Naive thymus-derived CD4-positive, alpha-beta T cell (primary cell): ENCODE data around the gene ZNF799. TPM values are rescaled to one million over a fixed set of nuclear protein-coding genes. Genes with fewer than 3 reads are reported as not detected.
A peak's percentile ranks its signal among the peaks of the same experiment; 100 is the strongest.
"Not testable (repeated sequence)": the region's sequence is repeated elsewhere in the genome, so short reads cannot be mapped to it uniquely, and the experiment has no call there.

Source experiments
- ATAC-seq: fragments of 150-1000 bp; cut with Tn5 transposase; 2 replicates; pipeline ENCODE4 v1.10.0; 2021; ENCODE audit warnings: mild to moderate bottlenecking, moderate library complexity
- CTCF ChIA-PET: fragments of 350-600 bp; sonication (Branson Sonifier 250); formaldehyde crosslinking; loops from one replicate; lab custom pipeline; 2021; ENCODE audit warnings: antibody characterized with exemption; lab: Charles Lee
- POLR2A ChIA-PET: fragments of 350-600 bp; sonication (Branson Sonifier 250); formaldehyde crosslinking; loops from one replicate; lab custom pipeline; 2021; ENCODE audit warnings: antibody characterized with exemption, inconsistent platforms; lab: Charles Lee
- DNase-seq, 9 donors: peaks; one replicate each; pipeline versions ENCODE4 v3.0.0 to v3.0.0-alpha.2; 2020 to 2022; ENCODE audit warnings: mixed read lengths in 1 of 9
- H3K27ac ChIP-seq: one replicate; pipeline ENCODE4 v1.7.0; 2013; ENCODE audit warnings: mild to moderate bottlenecking, low read depth, low read length, moderate library complexity
- H3K27me3 ChIP-seq, 2 donors: one replicate each; pipeline ENCODE4 v1.7.0; 2013; ENCODE audit warnings: low read length in 2 of 2, mild to moderate bottlenecking in 2 of 2, moderate library complexity in 2 of 2; ENCODE audit not compliant: control insufficient read depth in 2 of 2, insufficient read depth in 2 of 2
- H3K36me3 ChIP-seq, 3 experiments: 1 replicate in 2 of 3; 2 replicates in 1 of 3; pipeline ENCODE4 v1.7.0; 2013; ENCODE audit warnings: low read length in 3 of 3, mild to moderate bottlenecking in 3 of 3, moderate library complexity in 1 of 3; ENCODE audit not compliant: insufficient read depth in 3 of 3, control insufficient read depth in 2 of 3
- H3K4me1 ChIP-seq, 2 donors: one replicate each; pipeline ENCODE4 v1.7.0; 2013; ENCODE audit warnings: low read length in 2 of 2, mild to moderate bottlenecking in 2 of 2, moderate library complexity in 1 of 2; ENCODE audit not compliant: control insufficient read depth in 2 of 2, insufficient read depth in 2 of 2
- H3K4me3 ChIP-seq: 2 replicates; pipeline ENCODE4 v1.7.0; 2013; ENCODE audit warnings: mild to moderate bottlenecking, low read length
- H3K9me3 ChIP-seq, 3 experiments: 1 replicate in 2 of 3; 2 replicates in 1 of 3; pipeline ENCODE4 v1.7.0; 2013; ENCODE audit warnings: low read length in 3 of 3; ENCODE audit not compliant: control insufficient read depth in 2 of 3
- H3K27ac Mint-ChIP-seq, 9 donors: one replicate each; pipeline ENCODE4 v1.8.0; 2020 to 2022; ENCODE audit warnings: mixed read lengths in 9 of 9, mild to moderate bottlenecking in 8 of 9, moderate library complexity in 5 of 9, inconsistent platforms in 2 of 9
- H3K27me3 Mint-ChIP-seq, 5 donors: one replicate each; pipeline ENCODE4 v1.8.0; 2021 to 2022; ENCODE audit warnings: mixed read lengths in 5 of 5, mild to moderate bottlenecking in 1 of 5
- H3K36me3 Mint-ChIP-seq, 5 donors: one replicate each; pipeline ENCODE4 v1.8.0; 2020 to 2022; ENCODE audit warnings: mixed read lengths in 5 of 5, mild to moderate bottlenecking in 3 of 5, inconsistent platforms in 1 of 5
- H3K4me1 Mint-ChIP-seq, 7 donors: one replicate each; pipeline ENCODE4 v1.8.0; 2020 to 2022; ENCODE audit warnings: mixed read lengths in 7 of 7, mild to moderate bottlenecking in 3 of 7, inconsistent platforms in 1 of 7
- H3K4me3 Mint-ChIP-seq, 10 donors: one replicate each; pipeline ENCODE4 v1.8.0; 2020 to 2022; ENCODE audit warnings: mild to moderate bottlenecking in 10 of 10, mixed read lengths in 10 of 10, moderate library complexity in 6 of 10, inconsistent platforms in 2 of 10
- H3K9me3 Mint-ChIP-seq, 11 donors: one replicate each; pipeline ENCODE4 v1.8.0; 2020 to 2022; ENCODE audit warnings: mixed read lengths in 11 of 11, mild to moderate bottlenecking in 4 of 11, inconsistent platforms in 1 of 11, moderate library complexity in 1 of 11
- intact Hi-C, 2 donors: fragments of 100-400 bp; cut with micrococcal nuclease; formaldehyde crosslinking; loops; one replicate each; pipeline ENCODE4 v1.15.1; 2023
- polyA plus RNA-seq, 2 donors: library from polyadenylated mRNA; unstranded; fragments of 300-500 nt; fragmentation: Illumina TruSeq; gene quantifications; one replicate each; pipeline ENCODE4 v1.2.3, GENCODE V29; 2021
- total RNA-seq, 6 experiments: library from RNA in 5 of 6; stranded (reverse) in 5 of 6; gene quantifications; 1 replicate in 5 of 6; 2 replicates in 1 of 6; pipeline ENCODE4 v1.2.3 and lab custom pipeline; 2021 to 2026

Gene ZNF799
- total and polyA plus RNA-seq, 7 experiments from 2014 or later, result 1.7 to 9.9 (median 4.4) TPM

DNA sequence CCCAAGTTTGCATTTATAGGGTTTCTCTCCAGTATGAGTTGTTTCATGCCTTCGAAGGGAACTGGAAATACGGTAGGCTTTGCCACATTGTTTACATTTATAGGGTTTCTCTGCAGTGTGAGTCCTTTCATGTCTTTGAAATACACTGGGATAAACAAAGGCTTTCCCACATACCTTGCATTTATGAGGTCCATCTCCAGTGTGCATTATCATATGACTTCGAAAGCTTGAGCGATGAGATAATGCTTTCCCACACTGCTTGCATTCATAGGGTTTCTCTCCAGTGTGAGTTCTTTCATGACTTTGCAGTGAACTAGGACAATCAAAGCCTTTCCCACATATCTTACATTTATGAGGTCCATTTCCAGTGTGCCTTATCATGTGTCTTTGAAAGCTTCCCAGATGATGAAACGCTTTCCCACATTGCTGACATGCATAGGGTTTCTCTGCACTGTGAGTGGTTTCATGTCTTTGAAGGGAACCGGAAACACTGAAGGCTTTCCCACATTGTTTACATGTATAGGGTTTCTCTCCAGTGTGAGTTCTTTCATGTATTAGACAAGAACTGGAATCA lies 29.7 kb upstream of the ZNF799 start:
- H3K4me1 ChIP-seq, H3K27ac ChIP-seq, H3K27ac Mint-ChIP-seq, H3K4me1 Mint-ChIP-seq, intact Hi-C loops, H3K27me3 ChIP-seq, H3K4me3 ChIP-seq, H3K4me3 Mint-ChIP-seq, H3K27me3 Mint-ChIP-seq, ATAC-seq, DNase-seq, POLR2A ChIA-PET, CTCF ChIA-PET: not testable (repeated sequence)
- H3K36me3 ChIP-seq, result peaks cover 0 to 20% (median 9%) of the 10 kb centered on the region in 3 experiments
- H3K9me3 ChIP-seq, result peaks cover 0 to 14% (median 0%) of the 10 kb centered on the region in 3 experiments
- Mint-ChIP-seq H3K36me3 (peaks cover 32 to 71% (median 67%) of the 10 kb centered on the region in 5 donors), H3K9me3 (peaks cover 14 to 69% (median 48%) of the 10 kb centered on the region in 11 donors)

DNA sequence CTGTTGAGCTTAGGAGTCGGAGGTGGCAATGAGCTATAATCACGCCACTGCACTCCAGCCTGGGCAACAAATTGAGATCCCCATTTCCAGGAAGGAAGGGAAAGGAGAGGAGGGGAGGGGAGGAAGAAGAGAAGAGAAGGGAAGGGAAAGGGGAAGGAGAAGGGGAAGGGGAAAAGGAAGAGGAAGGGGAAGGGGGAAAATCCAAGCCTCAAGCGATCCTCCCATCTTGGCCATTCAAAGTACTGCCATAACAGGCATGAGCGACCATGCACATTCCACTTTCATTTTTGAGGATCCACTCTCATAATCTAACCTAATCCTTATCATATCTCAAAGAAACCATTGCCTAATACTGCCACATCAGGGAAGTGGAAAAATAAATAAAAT lies 24.8 kb upstream of the ZNF799 start:
- no peaks in the 10 kb centered on the region for H3K4me1 ChIP-seq
- no peak overlapping the region for H3K4me3 Mint-ChIP-seq
- H3K9me3 ChIP-seq, result peaks cover 0 to 17% (median 0%) of the 10 kb centered on the region in 3 experiments
- DNase-seq, result no peak
- ChIA-PET POLR2A (no interaction called here), CTCF (interaction anchor here (0.8 kb wide), 1 partner anchor 9 kb away, joined by 4 read pairs; no protein-coding TSS in a partner anchor)
- H3K27ac ChIP-seq, result no peak overlapping the region
- intact Hi-C loops, result no loop called here
- H3K4me1 Mint-ChIP-seq, result no peaks in the 10 kb centered on the region
- H3K36me3 Mint-ChIP-seq, result peaks cover 16 to 65% (median 51%) of the 10 kb centered on the region in 5 donors
- H3K4me3 ChIP-seq, result no peak overlapping the region
- H3K9me3 Mint-ChIP-seq, result peaks cover 3 to 66% (median 43%) of the 10 kb centered on the region in 11 donors
- H3K27me3 Mint-ChIP-seq, result no peaks in the 10 kb centered on the region
- ATAC-seq, result no peak
- H3K36me3 ChIP-seq, result peaks cover 0 to 7% (median 5%) of the 10 kb centered on the region in 3 experiments
- no peak overlapping the region for H3K27ac Mint-ChIP-seq
- no peaks in the 10 kb centered on the region for H3K27me3 ChIP-seq

GRCh38 chr19:12425236-12425887 lies 24.3 kb upstream of the ZNF799 start:
- Histone ChIP-seq H3K9me3 (peaks cover 0 to 11% (median 0%) of the 10 kb centered on the region in 3 experiments), H3K27ac (no peak overlapping the region), H3K4me1 (no peaks in the 10 kb centered on the region), H3K36me3 (peaks cover 0 to 2% (median under 1%) of the 10 kb centered on the region in 3 experiments), H3K27me3 (no peaks in the 10 kb centered on the region), H3K4me3 (no peak overlapping the region)
- Mint-ChIP-seq H3K27me3 (no peaks in the 10 kb centered on the region), H3K4me1 (no peaks in the 10 kb centered on the region), H3K4me3 (no peak overlapping the region), H3K9me3 (peaks cover 3 to 61% (median 39%) of the 10 kb centered on the region in 11 donors), H3K36me3 (peaks cover 13 to 62% (median 47%) of the 10 kb centered on the region in 5 donors), H3K27ac (no peak overlapping the region)
- no peak for DNase-seq
- intact Hi-C loops, result no loop called here
- CTCF ChIA-PET, result interaction anchor here (0.8 kb wide), 1 partner anchor 9 kb away, joined by 4 read pairs; no protein-coding TSS in a partner anchor
- no peak for ATAC-seq
- POLR2A ChIA-PET, result no interaction called here

- H3K9me3 ChIP-seq, DNase-seq, H3K27me3 Mint-ChIP-seq, POLR2A ChIA-PET, H3K4me3 ChIP-seq, H3K27me3 ChIP-seq, H3K36me3 ChIP-seq, H3K4me3 Mint-ChIP-seq, CTCF ChIA-PET, ATAC-seq, H3K4me1 Mint-ChIP-seq, H3K27ac ChIP-seq, intact Hi-C loops, H3K27ac Mint-ChIP-seq, H3K4me1 ChIP-seq: not testable (repeated sequence)
- Mint-ChIP-seq H3K36me3 (peaks cover 5 to 50% (median 29%) of the 10 kb centered on the region in 5 donors), H3K9me3 (peaks cover 0 to 68% (median 16%) of the 10 kb centered on the region in 11 donors)
Observed at GRCh38 chr19:12417273-12417672, 16.2 kb upstream of the ZNF799 start.

DNA sequence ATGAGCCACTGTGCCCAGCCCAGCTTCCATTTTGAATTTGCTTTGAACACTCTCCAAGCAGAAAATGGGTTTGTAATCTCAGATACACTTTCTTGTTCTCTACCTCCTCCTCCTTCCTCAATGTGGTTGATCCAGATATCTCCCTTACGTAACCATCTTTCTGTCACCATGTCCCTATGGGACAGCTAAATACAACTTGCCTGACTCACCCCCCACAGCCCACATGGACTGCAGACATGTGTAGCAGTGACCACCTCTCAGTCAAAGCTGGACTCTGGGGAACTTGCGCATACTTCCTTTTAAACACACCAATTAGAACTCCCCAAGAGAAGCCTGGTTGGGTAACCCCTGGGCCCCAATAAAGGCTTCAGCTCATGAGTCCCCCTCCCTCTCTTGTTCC lies 10.8 kb upstream of the ZNF799 start:
- no peaks in the 10 kb centered on the region for H3K4me1 Mint-ChIP-seq
- DNase-seq (no peak), ATAC-seq (no peak)
- peaks cover 4 to 48% (median 15%) of the 10 kb centered on the region in 11 donors for H3K9me3 Mint-ChIP-seq
- H3K27me3 Mint-ChIP-seq, result no peaks in the 10 kb centered on the region
- no peak overlapping the region for H3K4me3 ChIP-seq
- H3K27ac ChIP-seq, result no peak overlapping the region
- ChIA-PET CTCF (no interaction called here), POLR2A (no interaction called here)
- no peaks in the 10 kb centered on the region for H3K4me1 ChIP-seq
- no peak overlapping the region for H3K27ac Mint-ChIP-seq
- H3K36me3 ChIP-seq, result no peaks in the 10 kb centered on the region
- peaks cover 5 to 37% (median 18%) of the 10 kb centered on the region in 5 donors for H3K36me3 Mint-ChIP-seq
- intact Hi-C loops, result no loop called here
- H3K9me3 ChIP-seq, result no peaks in the 10 kb centered on the region
- H3K27me3 ChIP-seq, result no peaks in the 10 kb centered on the region
- H3K4me3 Mint-ChIP-seq, result no peak overlapping the region

DNA sequence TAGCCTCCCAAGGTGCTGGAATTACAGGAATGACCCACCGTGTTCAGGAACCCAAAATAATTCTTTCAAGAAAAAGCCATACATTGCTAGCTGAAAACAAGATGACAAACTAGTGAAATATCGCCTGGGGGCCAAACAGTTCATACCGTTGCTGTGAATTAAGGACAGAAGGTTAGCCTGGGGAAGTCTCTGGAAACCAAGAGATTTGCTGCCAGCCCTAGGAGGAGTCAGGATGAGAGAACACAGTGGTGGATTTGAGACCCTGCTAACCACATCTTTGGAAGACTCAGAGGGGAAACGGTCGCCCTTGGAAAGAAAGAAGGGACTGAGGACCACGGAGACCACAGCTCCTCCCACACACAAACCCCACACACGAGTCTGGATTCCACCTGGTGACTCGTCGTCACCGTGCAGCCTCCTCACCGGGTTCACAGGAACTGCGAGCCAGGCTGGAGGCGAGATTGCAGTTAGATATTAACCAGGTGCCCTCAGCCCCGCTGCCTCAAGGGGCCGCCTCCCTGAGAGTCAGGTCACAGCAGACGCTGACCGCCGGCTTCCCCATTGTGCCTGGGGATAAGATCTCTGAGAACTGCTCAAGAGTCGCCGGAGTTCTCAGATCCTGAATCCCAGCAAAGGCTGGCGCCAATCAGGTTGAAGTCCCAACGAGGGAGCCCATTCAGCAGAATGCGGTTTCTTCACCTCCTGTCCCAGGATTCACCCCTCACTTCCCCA lies 1.0 kb downstream of the ZNF799 start:
- Mint-ChIP-seq H3K4me1 (peaks cover 5 to 34% (median 20%) of the 10 kb centered on the region in 7 donors), H3K27ac (peak overlapping the region in 8 of 9 donors; percentile 14 to 82 (median 58)), H3K4me3 (peak overlapping the region; percentile 85 to 96 (median 94)), H3K9me3 (peaks cover 0 to 26% (median 5%) of the 10 kb centered on the region in 11 donors), H3K36me3 (peaks cover 5 to 33% (median 19%) of the 10 kb centered on the region in 5 donors)
- H3K27me3 ChIP-seq, H3K27me3 Mint-ChIP-seq, H3K36me3 ChIP-seq, CTCF ChIA-PET, H3K9me3 ChIP-seq, H3K4me1 ChIP-seq: not testable (repeated sequence)
- Histone ChIP-seq H3K4me3 (peak overlapping the region; percentile 91), H3K27ac (peak overlapping the region; percentile 59)
- ATAC-seq (peak; percentile 38), DNase-seq (peak in 6 of 9 donors; percentile 0 to 50 (median 10))
- POLR2A ChIA-PET, result interaction anchor here (0.6 to 1.5 kb wide), 4 partner anchors 44 to 1309 kb away, joined by 3 read pairs; partner anchors contain the start of genes ZNF136 and ZNF564
- intact Hi-C loops, result loop anchor here (2.0 kb wide), 3 partner anchors 41 to 151 kb away; partner anchors contain the start of genes ZNF443 (in 2 of the 2), ZNF563 (in 1 of the 2) and ZNF564 (in 1 of the 2)
